ENCODE data around the gene RNF220.

Gene RNF220

GRCh38 chr1:44640200-44640853, 235.3 kb downstream of the RNF220 start:
- Mint-ChIP-seq H3K27ac (no peak overlapping the region), H3K4me3 (no peak overlapping the region), H3K27me3 (no peaks in the 10 kb centered on the region), H3K4me1 (peaks cover 10% of the 10 kb centered on the region), H3K9me3 (no peaks in the 10 kb centered on the region)
- DNase-seq, result no peak
- ATAC-seq, result no peak

GRCh38 chr1:44641126-44642102, 236.4 kb downstream of the RNF220 start:
- ATAC-seq (no peak), DNase-seq (no peak)
- H3K9me3 Mint-ChIP-seq, result no peaks in the 10 kb centered on the region
- no peaks in the 10 kb centered on the region for H3K4me1 Mint-ChIP-seq
- H3K4me3 Mint-ChIP-seq, result no peak overlapping the region
- peak overlapping the region; percentile 69 to 80 for H3K27ac Mint-ChIP-seq
- no peaks in the 10 kb centered on the region for H3K27me3 Mint-ChIP-seq

- H3K27ac Mint-ChIP-seq, result peak overlapping the region in 1 of 2 donors; percentile 86
- no peaks in the 10 kb centered on the region for H3K4me1 Mint-ChIP-seq
- no peaks in the 10 kb centered on the region for H3K27me3 Mint-ChIP-seq
- no peaks in the 10 kb centered on the region for H3K9me3 Mint-ChIP-seq
- DNase-seq (no peak), ATAC-seq (no peak)
- no peak overlapping the region for H3K4me3 Mint-ChIP-seq
These were observed 237.2 kb downstream of the RNF220 start for GRCh38 chr1:44642255-44642654.

GRCh38 chr1:44642925-44643324, 237.9 kb downstream of the RNF220 start:
- H3K4me3 Mint-ChIP-seq, result no peak overlapping the region
- ATAC-seq (no peak), DNase-seq (no peak)
- no peaks in the 10 kb centered on the region for H3K27me3 Mint-ChIP-seq
- no peaks in the 10 kb centered on the region for H3K9me3 Mint-ChIP-seq
- no peaks in the 10 kb centered on the region for H3K4me1 Mint-ChIP-seq
- H3K27ac Mint-ChIP-seq, result peak overlapping the region in 1 of 2 donors; percentile 36

- DNase-seq (no peak), ATAC-seq (no peak)
- Mint-ChIP-seq H3K4me3 (no peak overlapping the region), H3K4me1 (no peaks in the 10 kb centered on the region), H3K27ac (no peak overlapping the region), H3K27me3 (no peaks in the 10 kb centered on the region), H3K9me3 (no peaks in the 10 kb centered on the region)
These were observed 238.8 kb downstream of the RNF220 start for GRCh38 chr1:44643721-44644334.

- Mint-ChIP-seq H3K9me3 (no peaks in the 10 kb centered on the region), H3K27me3 (no peaks in the 10 kb centered on the region), H3K4me3 (no peak overlapping the region), H3K4me1 (no peaks in the 10 kb centered on the region), H3K27ac (no peak overlapping the region)
- ATAC-seq (no peak), DNase-seq (no peak)
These were observed 239.8 kb downstream of the RNF220 start for GRCh38 chr1:44644806-44645205.

- H3K9me3 Mint-ChIP-seq, result no peaks in the 10 kb centered on the region
- no peak for ATAC-seq
These were observed 240.6 kb downstream of the RNF220 start for GRCh38 chr1:44645476-44646244.

GRCh38 chr1:44646261-44647110, 241.4 kb downstream of the RNF220 start:
- H3K27me3 Mint-ChIP-seq, result no peaks in the 10 kb centered on the region
- H3K27ac Mint-ChIP-seq, result peak overlapping the region in 1 of 2 donors; percentile 60
- DNase-seq, result no peak
- H3K9me3 Mint-ChIP-seq, result no peaks in the 10 kb centered on the region
- no peaks in the 10 kb centered on the region for H3K4me1 Mint-ChIP-seq
- no peak overlapping the region for H3K4me3 Mint-ChIP-seq
- ATAC-seq, result peak; percentile 14

More at GRCh38 chr1:44645476-44646244, 240.6 kb downstream of the RNF220 start:
- no peak for DNase-seq
- H3K27ac Mint-ChIP-seq, result peak overlapping the region in 1 of 2 donors; percentile 44
- H3K4me1 Mint-ChIP-seq, result no peaks in the 10 kb centered on the region
- H3K4me3 Mint-ChIP-seq, result no peak overlapping the region
- no peaks in the 10 kb centered on the region for H3K27me3 Mint-ChIP-seq

GRCh38 chr1:44647896-44648295, 242.8 kb downstream of the RNF220 start:
- H3K27ac Mint-ChIP-seq, result no peak overlapping the region
- ATAC-seq (no peak), DNase-seq (no peak)
- H3K9me3 Mint-ChIP-seq, result no peaks in the 10 kb centered on the region
- no peak overlapping the region for H3K4me3 Mint-ChIP-seq
- H3K27me3 Mint-ChIP-seq, result no peaks in the 10 kb centered on the region
- H3K4me1 Mint-ChIP-seq, result no peaks in the 10 kb centered on the region

- no peak overlapping the region for H3K4me3 Mint-ChIP-seq
- no peaks in the 10 kb centered on the region for H3K9me3 Mint-ChIP-seq
- ATAC-seq (no peak), DNase-seq (no peak)
- no peaks in the 10 kb centered on the region for H3K4me1 Mint-ChIP-seq
- H3K27me3 Mint-ChIP-seq, result no peaks in the 10 kb centered on the region
- H3K27ac Mint-ChIP-seq, result peak overlapping the region in 1 of 2 donors; percentile 96
These were observed 243.6 kb downstream of the RNF220 start for GRCh38 chr1:44648529-44649250.

GRCh38 chr1:44649788-44650158, 244.7 kb downstream of the RNF220 start:
- no peaks in the 10 kb centered on the region for H3K9me3 Mint-ChIP-seq
- no peak overlapping the region for H3K4me3 Mint-ChIP-seq
- no peak overlapping the region for H3K27ac Mint-ChIP-seq
- ATAC-seq (no peak), DNase-seq (no peak)
- no peaks in the 10 kb centered on the region for H3K27me3 Mint-ChIP-seq
- no peaks in the 10 kb centered on the region for H3K4me1 Mint-ChIP-seq

GRCh38 chr1:44650159-44650831, 245.2 kb downstream of the RNF220 start:
- no peak overlapping the region for H3K4me3 Mint-ChIP-seq
- ATAC-seq (no peak), DNase-seq (no peak)
- H3K27ac Mint-ChIP-seq, result no peak overlapping the region
- H3K4me1 Mint-ChIP-seq, result no peaks in the 10 kb centered on the region
- H3K9me3 Mint-ChIP-seq, result no peaks in the 10 kb centered on the region
- no peaks in the 10 kb centered on the region for H3K27me3 Mint-ChIP-seq

GRCh38 chr1:44651069-44651468, 246.0 kb downstream of the RNF220 start:
- Mint-ChIP-seq H3K4me1 (no peaks in the 10 kb centered on the region), H3K27ac (no peak overlapping the region), H3K4me3 (no peak overlapping the region), H3K9me3 (no peaks in the 10 kb centered on the region), H3K27me3 (no peaks in the 10 kb centered on the region)
- ATAC-seq (no peak), DNase-seq (no peak)

Data from stimulated activated naive CD8-positive, alpha-beta T cell treated with anti-CD3 and anti-CD28 coated beads, Interleukin-15, amount 100 ng/mL, for 72 hours (primary cell).